ENCODE data around the gene ACTA1.
"Not testable (repeated sequence)": the region's sequence is repeated elsewhere in the genome, so short reads cannot be mapped to it uniquely, and the experiment has no call there.

ACTA1 gene

GRCh38 chr1:229407206-229408026 lies 26.5 kb downstream of the ACTA1 start:
- FAIRE-seq = no peak

- no peak for FAIRE-seq
Observed at GRCh38 chr1:229406798-229407197, 27.1 kb downstream of the ACTA1 start.

GRCh38 chr1:229403573-229403972 lies 30.3 kb downstream of the ACTA1 start:
- FAIRE-seq = no peak

- FAIRE-seq = no peak
Observed at GRCh38 chr1:229402993-229403392, 30.9 kb downstream of the ACTA1 start.

- not testable (repeated sequence) for FAIRE-seq
Observed at GRCh38 chr1:229402329-229402728, 31.6 kb downstream of the ACTA1 start.

GRCh38 chr1:229397762-229398161 lies 36.1 kb downstream of the ACTA1 start:
- no peak for FAIRE-seq

- no peak for FAIRE-seq
Observed at GRCh38 chr1:229396585-229397206, 37.2 kb downstream of the ACTA1 start.

GRCh38 chr1:229394517-229394916 lies 39.4 kb downstream of the ACTA1 start:
- not testable (repeated sequence) for FAIRE-seq

GRCh38 chr1:229392936-229393335 lies 41.0 kb downstream of the ACTA1 start:
- no peak for FAIRE-seq

- FAIRE-seq = no peak
Observed at GRCh38 chr1:229390130-229390529, 43.8 kb downstream of the ACTA1 start.

- no peak for FAIRE-seq
Observed at GRCh38 chr1:229388897-229389580, 44.9 kb downstream of the ACTA1 start.

GRCh38 chr1:229385853-229386456 lies 47.9 kb downstream of the ACTA1 start:
- no peak for FAIRE-seq

- FAIRE-seq = no peak
Observed at GRCh38 chr1:229384822-229385221, 49.1 kb downstream of the ACTA1 start.

GRCh38 chr1:229383961-229384360 lies 49.9 kb downstream of the ACTA1 start:
- FAIRE-seq = no peak

- no peak for FAIRE-seq
Observed at GRCh38 chr1:229383188-229383587, 50.7 kb downstream of the ACTA1 start.
